ENCODE results near the gene ABCA12.

The ABCA12 gene

GRCh38 chr2:215032153-215032552 is 106.3 kb downstream of the ABCA12 start:
- DNase-seq (ENCODE audit: low read depth), result no peak

GRCh38 chr2:215031321-215031720 is 107.1 kb downstream of the ABCA12 start:
- DNase-seq (ENCODE audit: low read depth), result no peak

GRCh38 chr2:215029936-215030335 is 108.5 kb downstream of the ABCA12 start:
- no peak for DNase-seq (ENCODE audit: low read depth)

- peak; percentile 39 for DNase-seq (ENCODE audit: low read depth)
These were observed 110.2 kb downstream of the ABCA12 start for GRCh38 chr2:215028231-215028630.

- no peak for DNase-seq (ENCODE audit: low read depth)
These were observed 110.6 kb downstream of the ABCA12 start for GRCh38 chr2:215027779-215028178.

- DNase-seq (ENCODE audit: low read depth), result no peak
These were observed 115.5 kb downstream of the ABCA12 start for GRCh38 chr2:215022910-215023309.

GRCh38 chr2:215022418-215022817 is 116.0 kb downstream of the ABCA12 start:
- peak; percentile 49 for DNase-seq (ENCODE audit: low read depth)

- no peak for DNase-seq (ENCODE audit: low read depth)
These were observed 118.1 kb downstream of the ABCA12 start for GRCh38 chr2:215020283-215020682.

GRCh38 chr2:215019521-215020145 is 118.8 kb downstream of the ABCA12 start:
- DNase-seq (ENCODE audit: low read depth), result no peak

GRCh38 chr2:215019085-215019484 is 119.3 kb downstream of the ABCA12 start:
- DNase-seq (ENCODE audit: low read depth), result no peak

- DNase-seq (ENCODE audit: low read depth), result no peak
These were observed 123.0 kb downstream of the ABCA12 start for GRCh38 chr2:215015421-215015820.

GRCh38 chr2:215010390-215010789 is 128.0 kb downstream of the ABCA12 start:
- no peak for DNase-seq (ENCODE audit: low read depth)

- peak; percentile 25 for DNase-seq (ENCODE audit: low read depth)
These were observed 135.4 kb downstream of the ABCA12 start for GRCh38 chr2:215003001-215003400.

- peak; percentile 28 for DNase-seq (ENCODE audit: low read depth)
These were observed 135.9 kb downstream of the ABCA12 start for GRCh38 chr2:215002500-215002899.

- no peak for DNase-seq (ENCODE audit: low read depth)
These were observed 137.7 kb downstream of the ABCA12 start for GRCh38 chr2:215000721-215001120.

GRCh38 chr2:214995926-214996670 is 142.3 kb downstream of the ABCA12 start:
- DNase-seq (ENCODE audit: low read depth), result no peak

GRCh38 chr2:214995409-214995808 is 143.0 kb downstream of the ABCA12 start:
- no peak for DNase-seq (ENCODE audit: low read depth)

- DNase-seq (ENCODE audit: low read depth), result no peak
These were observed 145.5 kb downstream of the ABCA12 start for GRCh38 chr2:214992911-214993310.

GRCh38 chr2:214989187-214989586 is 149.2 kb downstream of the ABCA12 start:
- no peak for DNase-seq (ENCODE audit: low read depth)

- DNase-seq (ENCODE audit: low read depth), result no peak
These were observed 151.2 kb downstream of the ABCA12 start for GRCh38 chr2:214987261-214987660.

GRCh38 chr2:214985619-214986018 is 152.8 kb downstream of the ABCA12 start:
- no peak for DNase-seq (ENCODE audit: low read depth)

GRCh38 chr2:214966420-214966819 is 172.0 kb downstream of the ABCA12 start:
- DNase-seq (ENCODE audit: low read depth), result no peak

GRCh38 chr2:214960677-214961076 is 177.7 kb downstream of the ABCA12 start:
- no peak for DNase-seq (ENCODE audit: low read depth)

- no peak for DNase-seq (ENCODE audit: low read depth)
These were observed 191.5 kb downstream of the ABCA12 start for GRCh38 chr2:214946949-214947348.
